ENCODE data around the gene CSTF2T.
"Not testable (repeated sequence)": the region's sequence is repeated elsewhere in the genome, so short reads cannot be mapped to it uniquely, and the experiment has no call there.

Gene CSTF2T

GRCh38 chr10:51707821-51708424 is 8.5 kb upstream of the CSTF2T start:
- peak overlapping the region; percentile 93 for H3K27ac Mint-ChIP-seq
- no peak for DNase-seq
- no peak overlapping the region for H3K4me3 Mint-ChIP-seq
- no peaks in the 10 kb centered on the region for H3K27me3 Mint-ChIP-seq
- H3K4me1 Mint-ChIP-seq: peaks cover 47% of the 10 kb centered on the region
- H3K9me3 Mint-ChIP-seq: peaks cover 7% of the 10 kb centered on the region
- CTCF ChIA-PET: no interaction called here
- H3K36me3 Mint-ChIP-seq: peaks cover 9% of the 10 kb centered on the region

GRCh38 chr10:51707392-51707791 is 8.0 kb upstream of the CSTF2T start:
- Mint-ChIP-seq H3K4me3 (no peak overlapping the region), H3K36me3 (peaks cover 9% of the 10 kb centered on the region), H3K27ac (peak overlapping the region; percentile 93), H3K4me1 (peaks cover 47% of the 10 kb centered on the region), H3K9me3 (peaks cover 7% of the 10 kb centered on the region), H3K27me3 (no peaks in the 10 kb centered on the region)
- CTCF ChIA-PET: interaction anchor here (0.6 kb wide), 1 partner anchor 22 kb away, joined by 3 read pairs; no protein-coding TSS in a partner anchor
- no peak for DNase-seq

DNA sequence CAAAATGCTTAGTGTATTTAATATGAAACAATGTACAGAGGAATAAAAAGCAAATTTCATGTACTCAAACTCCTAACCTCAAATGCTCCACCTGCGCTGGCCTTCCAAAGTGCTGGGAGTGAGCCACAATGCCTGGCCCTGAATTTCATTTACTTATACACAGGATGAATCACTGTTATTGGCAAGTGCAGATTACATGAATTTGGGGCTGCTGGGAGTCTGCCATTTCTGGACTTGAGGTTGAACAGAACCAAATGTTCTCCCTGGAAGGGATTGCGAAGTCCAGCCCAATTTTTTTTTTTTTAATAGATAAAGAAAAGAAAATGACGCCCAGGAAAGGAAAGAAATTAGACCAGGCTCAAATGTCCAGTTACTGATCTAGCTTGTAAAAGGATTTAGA is 6.8 kb upstream of the CSTF2T start:
- CTCF ChIA-PET: no interaction called here
- DNase-seq: no peak
- H3K4me3 Mint-ChIP-seq: no peak overlapping the region
- peaks cover 40% of the 10 kb centered on the region for H3K4me1 Mint-ChIP-seq
- H3K9me3 Mint-ChIP-seq: peaks cover 9% of the 10 kb centered on the region
- H3K27me3 Mint-ChIP-seq: no peaks in the 10 kb centered on the region
- peaks cover 10% of the 10 kb centered on the region for H3K36me3 Mint-ChIP-seq
- no peak overlapping the region for H3K27ac Mint-ChIP-seq

GRCh38 chr10:51705774-51706173 is 6.4 kb upstream of the CSTF2T start:
- Mint-ChIP-seq H3K27me3 (no peaks in the 10 kb centered on the region), H3K36me3 (peaks cover 10% of the 10 kb centered on the region), H3K4me1 (peaks cover 41% of the 10 kb centered on the region), H3K4me3 (no peak overlapping the region), H3K27ac (no peak overlapping the region), H3K9me3 (peaks cover 10% of the 10 kb centered on the region)
- DNase-seq: no peak
- CTCF ChIA-PET: no interaction called here

DNA sequence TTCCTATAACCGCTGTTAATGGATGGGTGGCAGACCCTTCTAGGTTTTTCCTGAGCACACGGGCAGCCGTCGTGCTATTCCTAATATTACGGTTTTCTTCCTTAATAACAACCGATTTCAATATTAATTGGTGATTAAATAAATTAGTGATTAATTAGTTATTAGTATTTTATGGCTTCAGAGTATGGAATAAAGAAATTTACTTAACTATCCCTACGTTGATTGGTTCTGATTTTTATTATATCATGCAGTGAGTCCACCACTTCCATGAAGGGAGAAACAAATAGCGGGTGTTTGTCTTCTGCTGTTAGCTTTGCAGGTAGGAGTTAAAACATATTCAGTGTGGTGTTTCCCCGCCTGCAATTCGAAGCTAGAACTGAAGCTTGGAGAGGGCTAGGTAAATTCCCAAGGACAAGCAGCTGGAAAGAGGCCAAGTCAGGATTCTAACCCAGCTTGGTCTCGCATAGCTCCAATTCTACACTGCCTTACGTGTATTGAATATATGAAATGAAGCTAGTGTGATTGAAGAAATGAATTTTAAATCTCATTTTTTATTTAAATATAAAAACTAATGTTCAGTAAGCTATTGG is 928 bp upstream of the CSTF2T start:
- peaks cover 38% of the 10 kb centered on the region for H3K36me3 Mint-ChIP-seq
- peak overlapping the region; percentile 95 for H3K4me3 Mint-ChIP-seq
- CTCF ChIA-PET: no interaction called here
- DNase-seq: no peak
- peak overlapping the region; percentile 98 for H3K27ac Mint-ChIP-seq
- H3K4me1 Mint-ChIP-seq: peaks cover 46% of the 10 kb centered on the region
- peaks cover 5% of the 10 kb centered on the region for H3K9me3 Mint-ChIP-seq
- no peaks in the 10 kb centered on the region for H3K27me3 Mint-ChIP-seq

GRCh38 chr10:51699145-51699474 is 285 bp downstream of the CSTF2T start:
- H3K36me3 Mint-ChIP-seq: peaks cover 44% of the 10 kb centered on the region
- DNase-seq: no peak
- H3K27ac Mint-ChIP-seq: peak overlapping the region; percentile 98
- CTCF ChIA-PET: no interaction called here
- H3K9me3 Mint-ChIP-seq: peaks cover 5% of the 10 kb centered on the region
- H3K27me3 Mint-ChIP-seq: no peaks in the 10 kb centered on the region
- H3K4me3 Mint-ChIP-seq: peak overlapping the region; percentile 95
- H3K4me1 Mint-ChIP-seq: peaks cover 52% of the 10 kb centered on the region

GRCh38 chr10:51698473-51699063 is 827 bp downstream of the CSTF2T start:
- CTCF ChIA-PET: no interaction called here
- H3K27ac Mint-ChIP-seq: peak overlapping the region; percentile 98
- no peaks in the 10 kb centered on the region for H3K27me3 Mint-ChIP-seq
- peaks cover 44% of the 10 kb centered on the region for H3K36me3 Mint-ChIP-seq
- H3K4me3 Mint-ChIP-seq: peak overlapping the region; percentile 95
- peaks cover 5% of the 10 kb centered on the region for H3K9me3 Mint-ChIP-seq
- no peak for DNase-seq
- peaks cover 52% of the 10 kb centered on the region for H3K4me1 Mint-ChIP-seq

GRCh38 chr10:51696251-51696650 is 3.1 kb downstream of the CSTF2T start:
- Mint-ChIP-seq H3K9me3 (peaks cover 1% of the 10 kb centered on the region), H3K27ac (no peak overlapping the region), H3K4me1 (peaks cover 49% of the 10 kb centered on the region), H3K4me3 (peak overlapping the region; percentile 23), H3K36me3 (peaks cover 41% of the 10 kb centered on the region), H3K27me3 (no peaks in the 10 kb centered on the region)
- CTCF ChIA-PET: no interaction called here
- DNase-seq: no peak

- Mint-ChIP-seq H3K27ac (no peak overlapping the region), H3K9me3 (no peaks in the 10 kb centered on the region), H3K4me3 (no peak overlapping the region), H3K36me3 (peaks cover 40% of the 10 kb centered on the region), H3K27me3 (no peaks in the 10 kb centered on the region), H3K4me1 (peaks cover 39% of the 10 kb centered on the region)
- no peak for DNase-seq
- CTCF ChIA-PET: no interaction called here
These were observed 5.2 kb downstream of the CSTF2T start for GRCh38 chr10:51694086-51694768.

GRCh38 chr10:51691135-51691534 is 8.3 kb downstream of the CSTF2T start:
- H3K36me3 Mint-ChIP-seq: peaks cover 13% of the 10 kb centered on the region
- DNase-seq: no peak
- no peak overlapping the region for H3K4me3 Mint-ChIP-seq
- CTCF ChIA-PET: no interaction called here
- peak overlapping the region; percentile 52 for H3K27ac Mint-ChIP-seq
- H3K4me1 Mint-ChIP-seq: peaks cover 14% of the 10 kb centered on the region
- no peaks in the 10 kb centered on the region for H3K27me3 Mint-ChIP-seq
- no peaks in the 10 kb centered on the region for H3K9me3 Mint-ChIP-seq

- CTCF ChIA-PET: no interaction called here
- Mint-ChIP-seq H3K27me3 (no peaks in the 10 kb centered on the region), H3K9me3 (no peaks in the 10 kb centered on the region), H3K27ac (no peak overlapping the region), H3K36me3 (peaks cover under 1% of the 10 kb centered on the region), H3K4me1 (no peaks in the 10 kb centered on the region), H3K4me3 (no peak overlapping the region)
- no peak for DNase-seq
These were observed 9.9 kb downstream of the CSTF2T start for GRCh38 chr10:51689536-51689935.

- H3K36me3 Mint-ChIP-seq, H3K4me3 Mint-ChIP-seq, DNase-seq, CTCF ChIA-PET, H3K9me3 Mint-ChIP-seq, H3K27me3 Mint-ChIP-seq, H3K27ac Mint-ChIP-seq, H3K4me1 Mint-ChIP-seq: not testable (repeated sequence)
These were observed 10.6 kb downstream of the CSTF2T start for GRCh38 chr10:51688826-51689225.

DNA sequence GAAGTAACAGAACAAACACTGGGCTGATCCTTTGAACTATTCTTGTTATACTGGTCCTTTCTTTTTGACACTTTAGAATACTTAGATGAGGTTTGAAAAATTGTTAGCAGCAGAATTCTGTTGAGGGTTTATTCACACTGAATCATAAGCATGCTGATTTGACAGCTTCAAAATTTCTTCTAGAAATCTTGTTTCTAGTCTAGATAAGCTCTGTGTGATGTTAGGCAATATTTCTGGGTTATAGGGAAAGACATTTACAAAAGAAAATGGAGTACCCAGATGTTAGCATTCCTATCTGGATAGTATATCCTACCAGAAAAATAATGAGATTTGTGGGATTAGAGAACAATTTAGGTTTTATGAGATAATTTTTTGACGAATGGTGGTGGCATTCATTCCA is 12.1 kb downstream of the CSTF2T start:
- peaks cover 6% of the 10 kb centered on the region for H3K27me3 Mint-ChIP-seq
- no peaks in the 10 kb centered on the region for H3K36me3 Mint-ChIP-seq
- CTCF ChIA-PET: interaction anchor here (0.6 kb wide), 1 partner anchor 943 kb away, joined by 3 read pairs; no protein-coding TSS in a partner anchor
- no peak overlapping the region for H3K4me3 Mint-ChIP-seq
- H3K4me1 Mint-ChIP-seq: no peaks in the 10 kb centered on the region
- no peaks in the 10 kb centered on the region for H3K9me3 Mint-ChIP-seq
- no peak for DNase-seq
- no peak overlapping the region for H3K27ac Mint-ChIP-seq

DNA sequence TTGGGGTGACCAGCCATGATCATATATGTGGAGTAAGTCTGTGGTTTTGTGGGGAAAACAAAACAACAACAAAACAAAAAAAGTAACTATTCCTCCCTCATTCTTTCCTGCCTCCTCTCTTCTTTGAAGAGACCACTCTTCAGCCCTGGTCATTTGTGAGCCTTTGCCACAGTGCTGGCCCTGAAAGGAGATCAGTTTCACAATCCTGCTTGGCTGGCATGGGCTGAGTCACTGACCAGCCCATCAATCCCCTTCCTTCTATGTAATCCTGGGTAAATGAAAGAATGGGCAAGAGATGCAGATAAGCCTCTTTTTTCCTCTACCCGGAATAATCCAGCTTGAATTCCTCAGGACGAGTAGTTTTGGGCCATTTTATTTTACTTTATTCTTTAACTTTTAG is 13.6 kb downstream of the CSTF2T start:
- DNase-seq: no peak
- H3K27ac Mint-ChIP-seq: no peak overlapping the region
- H3K36me3 Mint-ChIP-seq: no peaks in the 10 kb centered on the region
- H3K9me3 Mint-ChIP-seq: no peaks in the 10 kb centered on the region
- no peak overlapping the region for H3K4me3 Mint-ChIP-seq
- H3K27me3 Mint-ChIP-seq: peaks cover 8% of the 10 kb centered on the region
- no peaks in the 10 kb centered on the region for H3K4me1 Mint-ChIP-seq
- CTCF ChIA-PET: no interaction called here
